TTC549 (cell line): Measurements from ENCODE around the gene DNM2.
"Not testable (repeated sequence)": the region's sequence is repeated elsewhere in the genome, so short reads cannot be mapped to it uniquely, and the experiment has no call there.

Experiments used
- FAIRE-seq: peaks from 2 replicates; lab custom pipeline; 2012; peaks lifted over from hg19 to GRCh38; lab: Jason Lieb, UNC

The DNM2 gene

DNA sequence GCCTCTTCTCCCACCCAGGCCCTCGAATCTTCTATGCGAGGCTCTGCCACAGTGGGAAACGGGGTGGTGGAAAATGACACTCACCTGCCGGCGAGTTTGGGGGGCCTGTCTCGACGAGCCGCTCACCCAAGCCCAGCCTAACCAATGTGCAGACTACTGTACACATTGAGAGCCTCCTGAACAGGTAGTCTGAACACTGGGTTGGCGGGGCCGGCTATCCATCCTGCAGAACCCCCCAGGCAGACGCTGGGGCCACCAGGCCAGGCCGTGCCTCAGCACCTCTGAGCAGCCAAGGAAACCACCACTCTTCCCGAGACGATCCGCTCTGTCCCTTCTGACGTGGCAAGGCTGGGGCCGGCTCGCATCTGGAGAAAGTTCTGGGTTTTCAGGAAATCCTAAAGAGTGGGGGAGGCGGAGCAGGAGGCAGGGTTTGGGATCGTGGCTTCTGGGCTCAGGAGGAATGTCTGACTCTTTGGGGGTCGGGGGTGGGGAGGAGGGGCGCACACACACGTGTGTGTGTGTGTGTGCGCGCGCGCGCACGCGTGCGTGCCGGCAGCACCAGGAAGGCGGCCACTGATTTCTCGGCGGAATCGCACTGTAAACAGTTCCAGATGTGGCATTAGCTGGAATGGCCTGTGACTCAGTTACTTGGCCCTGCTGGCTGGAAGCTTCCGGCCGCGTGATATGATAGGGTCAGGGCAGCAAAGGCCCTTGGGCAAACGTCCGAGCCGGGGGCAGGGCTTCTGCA is 99.6 kb downstream of the DNM2 start:
- FAIRE-seq = no peak

DNA sequence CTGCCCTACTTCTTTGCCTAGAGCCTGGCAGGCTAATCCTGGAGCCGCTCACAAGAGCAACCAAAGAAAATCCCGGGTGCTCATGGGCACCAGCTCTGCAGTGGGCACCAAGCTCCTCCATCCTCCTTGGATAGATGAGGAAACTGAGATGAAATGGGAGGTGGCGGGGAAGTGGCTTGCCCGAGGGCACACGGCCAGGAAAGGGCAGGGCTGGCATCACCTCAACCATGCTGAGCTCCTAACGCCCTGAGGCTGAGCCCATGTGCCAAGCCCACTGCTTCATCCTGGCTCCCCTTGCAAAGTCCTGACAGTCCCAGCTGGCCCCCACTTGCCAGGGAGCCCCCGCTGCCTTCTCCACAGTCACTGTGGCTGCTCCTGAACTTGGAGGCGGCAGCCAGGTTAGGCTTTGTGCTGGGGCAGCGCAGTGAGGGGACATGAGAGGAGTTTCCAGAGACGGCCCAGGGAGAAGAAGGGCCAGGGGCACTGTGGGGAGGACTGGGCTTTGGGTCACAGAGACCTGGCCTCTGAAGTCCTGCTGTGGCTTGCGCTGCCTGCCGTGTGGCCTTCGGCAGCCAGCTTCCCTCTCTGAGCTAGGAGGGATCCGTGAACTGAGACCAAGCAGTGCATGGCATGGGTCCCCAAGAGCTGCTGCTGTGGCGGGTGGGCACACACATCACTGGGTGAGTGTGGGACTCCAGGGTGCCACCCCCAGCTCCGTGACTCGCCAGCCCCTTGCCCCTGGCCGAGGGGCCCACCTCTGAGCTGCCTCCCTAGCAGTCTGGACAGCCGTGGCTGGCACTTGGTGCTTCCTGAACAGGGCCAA is 100.6 kb downstream of the DNM2 start:
- no peak for FAIRE-seq

DNA sequence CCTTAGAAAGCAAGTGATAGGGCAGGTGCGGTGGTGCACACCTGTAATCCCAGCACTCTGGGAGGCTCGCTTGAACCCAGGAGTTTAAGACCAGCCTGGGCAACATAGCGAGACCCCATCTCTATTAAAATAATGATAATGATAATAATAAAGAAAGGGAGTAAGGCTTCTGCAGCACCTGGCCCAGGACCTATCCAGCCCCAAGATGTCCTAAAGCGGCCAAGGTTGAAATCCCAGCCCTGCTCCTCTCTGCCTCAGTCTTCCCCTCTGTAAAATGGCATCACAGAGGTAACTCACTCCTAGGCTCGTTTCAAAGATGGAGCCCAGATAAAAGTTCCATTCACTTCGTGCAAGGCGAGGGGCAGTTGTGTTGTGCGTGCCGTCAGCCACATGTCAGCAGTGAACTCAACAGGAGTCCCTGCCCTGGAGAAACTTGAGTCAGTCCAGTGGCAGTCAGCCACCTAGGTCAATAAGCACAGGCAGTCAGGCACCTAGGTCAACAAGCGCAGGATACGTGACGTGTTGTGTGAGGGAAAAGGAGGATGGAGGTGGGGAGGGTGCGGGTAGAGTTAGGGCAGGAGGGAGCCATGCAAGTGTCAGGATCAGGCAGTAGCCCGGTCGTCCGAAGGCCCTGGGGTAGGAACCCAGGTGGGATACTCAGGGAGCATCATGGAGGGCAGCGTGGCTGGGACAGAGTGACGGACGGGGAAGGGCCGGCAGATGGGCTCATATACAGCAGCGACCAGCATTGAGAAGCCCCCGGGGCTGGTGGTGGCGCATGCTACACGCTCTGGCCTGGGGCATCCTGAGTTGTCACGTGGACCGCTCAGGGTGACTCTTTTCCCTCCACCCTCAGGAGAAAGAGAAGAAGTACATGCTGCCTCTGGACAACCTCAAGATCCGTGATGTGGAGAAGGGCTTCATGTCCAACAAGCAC is 101.5 kb downstream of the DNM2 start:
- no peak for FAIRE-seq

DNA sequence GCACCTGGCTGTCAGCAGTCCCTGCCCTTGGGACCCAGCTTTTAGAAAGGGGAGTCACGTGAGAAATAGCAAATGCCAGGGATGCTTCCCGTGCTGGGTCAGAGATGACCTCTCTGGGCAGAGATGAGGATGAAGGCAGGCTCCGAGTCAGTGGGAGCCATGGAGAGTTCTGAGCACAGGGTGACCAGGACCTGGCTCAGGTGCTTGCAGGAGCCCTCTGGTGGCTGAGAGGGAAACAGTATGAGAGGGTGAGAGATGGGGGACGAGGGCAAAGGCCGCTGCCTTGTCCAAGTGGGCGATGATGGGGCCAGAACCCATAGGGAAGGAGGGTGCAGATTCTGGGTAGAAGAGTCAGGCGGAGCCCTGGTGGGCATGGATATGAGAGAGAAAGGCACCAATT is 102.3 kb downstream of the DNM2 start:
- no peak for FAIRE-seq

DNA sequence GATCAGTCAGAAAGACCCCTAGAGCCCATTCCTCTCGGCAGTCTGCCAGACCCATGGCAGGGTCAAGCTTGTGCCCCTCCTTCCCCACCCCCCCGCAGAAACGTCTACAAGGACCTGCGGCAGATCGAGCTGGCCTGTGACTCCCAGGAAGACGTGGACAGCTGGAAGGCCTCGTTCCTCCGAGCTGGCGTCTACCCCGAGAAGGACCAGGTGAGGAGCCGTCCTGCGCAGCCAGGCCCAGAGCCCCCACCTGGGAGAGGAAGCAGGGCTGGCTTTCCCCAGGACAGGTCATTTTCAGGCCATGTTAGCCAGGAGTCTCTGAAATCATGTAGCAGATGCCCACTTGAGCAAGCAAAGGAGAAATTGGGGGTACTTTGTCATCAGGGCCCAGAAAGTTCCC is 105.8 kb downstream of the DNM2 start:
- no peak for FAIRE-seq

DNA sequence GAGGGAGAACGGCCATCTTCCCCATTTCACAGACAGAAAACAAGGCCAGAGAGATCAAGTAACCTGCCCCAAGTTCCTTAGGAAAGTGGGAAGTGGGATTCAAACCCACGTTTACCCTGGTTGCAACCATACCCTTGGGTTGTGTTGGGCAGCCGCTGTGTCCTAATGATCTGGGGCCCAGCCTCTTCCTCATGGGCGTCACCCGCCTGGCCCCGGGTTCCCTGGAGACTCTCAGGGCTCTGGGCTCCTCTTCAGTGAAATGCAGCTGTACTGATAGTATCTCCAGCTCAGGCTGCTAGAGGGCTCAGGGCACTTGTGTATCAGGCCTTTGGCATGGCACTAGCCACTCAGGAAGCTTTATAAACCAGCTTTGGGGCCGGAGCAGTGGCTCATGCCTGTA is 108.4 kb downstream of the DNM2 start:
- FAIRE-seq = no peak

DNA sequence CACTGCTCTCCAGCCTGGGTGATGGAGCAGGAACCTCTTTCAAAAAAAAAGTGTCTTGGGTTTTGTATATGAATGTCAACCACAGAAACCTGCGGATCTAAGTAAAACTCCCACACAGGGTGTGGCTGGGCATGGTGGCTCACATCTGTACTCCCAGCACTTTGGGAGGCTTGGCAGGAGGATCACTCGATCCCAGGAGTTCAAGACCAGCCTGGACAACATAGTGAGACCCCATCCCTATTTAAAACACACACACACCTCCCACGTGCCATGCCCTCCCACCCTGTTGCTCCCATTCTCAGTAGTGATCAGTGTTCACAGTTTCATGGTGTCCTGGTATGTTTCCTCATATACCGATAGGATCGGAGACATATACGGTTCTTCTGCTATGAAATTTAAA is 109.0 kb downstream of the DNM2 start:
- no peak for FAIRE-seq

DNA sequence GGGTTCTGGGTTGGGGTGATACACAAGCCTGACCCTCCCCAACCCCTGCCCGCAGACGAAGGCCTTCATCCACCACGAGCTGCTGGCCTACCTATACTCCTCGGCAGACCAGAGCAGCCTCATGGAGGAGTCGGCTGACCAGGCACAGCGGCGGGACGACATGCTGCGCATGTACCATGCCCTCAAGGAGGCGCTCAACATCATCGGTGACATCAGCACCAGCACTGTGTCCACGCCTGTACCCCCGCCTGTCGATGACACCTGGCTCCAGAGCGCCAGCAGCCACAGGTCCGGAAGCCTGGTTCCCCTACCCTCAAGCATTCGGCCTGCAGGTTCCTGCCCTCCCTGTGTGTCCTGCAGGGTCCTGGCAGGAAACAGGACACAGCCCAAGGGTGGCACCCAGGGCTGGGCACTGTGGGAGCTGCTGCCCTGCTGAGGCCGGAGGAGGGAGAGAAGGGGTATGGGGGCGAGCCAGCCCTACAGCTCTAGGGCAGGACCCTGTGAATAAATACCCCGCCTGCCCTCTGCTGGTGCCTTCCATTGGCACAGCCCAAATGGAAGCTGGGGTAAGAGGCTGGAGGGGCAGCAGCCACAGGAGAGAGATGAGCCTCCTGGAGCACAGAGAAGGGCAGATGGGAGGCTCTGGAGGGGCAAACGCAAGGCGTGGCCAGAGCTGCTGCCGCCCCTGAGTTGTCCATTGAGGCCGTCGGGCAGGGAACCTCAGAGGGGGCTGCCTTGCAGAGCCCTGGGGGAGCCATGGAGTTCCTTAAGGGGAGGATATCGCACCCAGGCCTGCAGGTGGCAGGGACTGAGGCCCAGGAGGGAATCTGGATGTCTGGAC is 111.3 kb downstream of the DNM2 start:
- no peak for FAIRE-seq

DNA sequence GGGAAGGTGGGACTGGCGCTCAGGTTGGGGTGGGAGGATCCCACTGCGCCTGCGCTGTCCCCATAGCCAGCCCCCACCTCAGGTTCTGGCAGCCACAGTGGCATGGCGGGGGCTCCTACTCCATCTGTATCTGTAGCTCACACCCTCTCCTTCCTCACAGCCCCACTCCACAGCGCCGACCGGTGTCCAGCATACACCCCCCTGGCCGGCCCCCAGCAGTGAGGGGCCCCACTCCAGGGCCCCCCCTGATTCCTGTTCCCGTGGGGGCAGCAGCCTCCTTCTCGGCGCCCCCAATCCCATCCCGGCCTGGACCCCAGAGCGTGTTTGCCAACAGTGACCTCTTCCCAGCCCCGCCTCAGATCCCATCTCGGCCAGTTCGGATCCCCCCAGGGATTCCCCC is 112.1 kb downstream of the DNM2 start:
- no peak for FAIRE-seq

DNA sequence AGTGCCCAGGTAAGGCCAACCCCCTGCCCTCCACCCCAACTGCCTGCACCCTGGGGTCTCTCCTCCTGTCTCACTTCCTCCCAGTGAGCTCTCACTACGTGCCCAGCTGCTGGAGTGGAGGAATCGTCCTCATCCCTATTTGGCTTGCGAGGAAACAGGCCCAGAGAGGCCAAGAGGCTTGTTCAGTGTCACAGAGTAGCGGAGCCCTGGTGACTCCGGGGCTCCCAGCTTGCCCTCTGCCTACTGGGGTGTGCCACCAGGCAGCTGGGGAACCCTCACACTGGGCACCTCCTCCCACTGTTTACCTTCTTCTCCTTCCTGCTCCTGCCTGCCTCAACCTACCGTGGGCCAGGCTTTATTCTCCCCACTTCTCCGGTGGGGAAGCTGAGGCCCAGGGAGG is 112.5 kb downstream of the DNM2 start:
- no peak for FAIRE-seq

DNA sequence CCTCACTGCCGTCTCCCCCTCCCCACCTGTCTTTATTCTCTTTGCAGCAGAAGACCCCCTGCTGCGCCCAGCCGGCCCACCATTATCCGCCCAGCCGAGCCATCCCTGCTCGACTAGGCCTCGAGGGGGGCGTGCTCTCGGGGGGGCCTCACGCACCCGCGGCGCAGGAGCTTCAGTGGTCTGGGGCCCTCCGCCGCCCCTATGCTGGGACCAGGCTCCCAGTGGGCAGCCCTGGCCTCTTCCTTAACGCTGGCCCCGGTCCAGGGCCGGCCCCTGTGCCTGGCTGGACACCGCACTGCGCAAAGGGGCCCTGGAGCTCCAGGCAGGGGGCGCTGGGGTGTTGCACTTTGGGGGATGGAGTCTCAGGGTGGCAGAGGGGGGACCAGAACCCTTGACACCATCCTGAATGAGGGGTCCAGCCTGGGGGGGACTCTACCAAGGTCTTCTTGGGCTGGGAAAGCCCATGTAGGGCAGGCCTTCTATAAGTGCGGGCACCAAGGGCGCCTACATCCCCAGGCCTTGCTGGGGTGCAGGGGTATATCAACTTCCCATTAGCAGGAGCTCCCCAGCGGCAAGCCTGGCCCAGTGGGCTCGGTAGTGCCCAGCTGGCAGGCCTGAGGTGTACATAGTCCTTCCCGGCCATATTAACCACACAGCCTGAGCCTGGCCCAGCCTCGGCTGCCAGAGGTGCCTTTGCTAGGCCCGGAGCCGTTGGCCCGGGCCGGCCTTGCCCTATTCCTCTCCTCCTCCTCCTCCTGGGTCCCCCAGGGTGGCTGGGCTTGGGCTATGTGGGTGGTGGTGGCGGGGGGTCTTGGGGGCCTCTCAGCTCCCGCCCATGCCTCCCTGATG is 113.3 kb downstream of the DNM2 start:
- no peak for FAIRE-seq

DNA sequence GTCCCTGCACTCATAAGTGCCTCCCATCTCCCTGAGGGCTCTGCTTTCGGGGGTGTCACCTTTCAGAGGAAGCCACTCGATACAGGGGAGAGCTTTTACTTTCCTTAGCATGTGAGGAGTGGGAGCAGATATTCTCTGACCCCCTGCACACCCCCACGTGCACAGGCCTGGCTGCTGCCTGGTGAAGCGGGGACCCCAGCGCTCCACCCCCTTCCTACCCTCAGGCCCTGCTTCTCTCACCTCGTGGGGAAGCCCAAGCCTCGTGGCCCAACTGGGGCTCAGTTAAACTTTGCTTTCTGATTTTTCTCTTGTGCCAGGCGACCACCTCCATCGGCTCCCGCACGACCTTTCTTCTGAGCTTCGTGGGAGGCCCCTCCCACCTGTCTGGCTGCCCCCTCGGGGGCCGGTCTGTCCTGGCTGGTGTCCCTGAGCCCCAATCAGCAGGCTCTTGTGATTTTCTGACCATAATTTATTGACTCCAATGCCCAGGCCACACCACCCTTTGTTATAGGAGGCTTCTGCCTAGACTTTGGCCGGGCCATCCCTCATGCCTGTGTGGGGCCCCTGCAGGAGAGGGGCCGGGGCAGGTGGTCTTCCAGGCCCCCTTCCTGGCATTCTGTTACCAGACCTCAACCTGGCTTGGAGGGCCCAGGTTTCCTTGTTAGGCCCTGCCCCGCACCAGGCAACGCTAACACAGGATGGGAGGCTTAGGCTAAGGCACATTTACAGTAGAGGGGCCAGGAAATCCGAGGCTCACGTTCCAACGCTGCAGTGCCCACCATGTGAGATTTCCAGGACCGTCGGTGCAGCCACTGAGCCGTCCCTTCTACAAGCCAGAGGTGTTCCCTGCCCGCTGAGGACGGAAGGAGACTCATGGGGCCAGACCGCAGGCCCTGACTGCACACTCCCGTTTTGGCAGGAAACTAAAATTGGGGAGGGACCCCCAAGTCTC is 114.4 kb downstream of the DNM2 start:
- FAIRE-seq = no peak

DNA sequence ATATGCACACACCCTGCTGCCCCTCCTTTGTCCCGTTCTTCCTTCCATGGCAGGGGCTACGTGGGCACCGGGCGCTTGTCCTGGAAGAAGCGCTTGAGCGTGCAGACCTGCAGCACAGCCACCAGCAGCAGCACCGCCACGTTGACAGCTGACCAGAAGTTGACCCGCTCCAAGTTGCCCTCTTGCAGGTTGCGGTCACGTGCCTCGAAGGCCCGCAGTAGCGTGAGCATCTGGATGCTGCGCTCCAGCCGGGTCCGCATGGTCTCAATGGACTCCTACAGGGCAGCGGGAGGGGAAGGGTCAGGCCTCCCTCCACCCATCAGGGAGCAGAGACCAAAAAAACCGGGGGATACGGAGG is 115.0 kb downstream of the DNM2 start:
- no peak for FAIRE-seq

DNA sequence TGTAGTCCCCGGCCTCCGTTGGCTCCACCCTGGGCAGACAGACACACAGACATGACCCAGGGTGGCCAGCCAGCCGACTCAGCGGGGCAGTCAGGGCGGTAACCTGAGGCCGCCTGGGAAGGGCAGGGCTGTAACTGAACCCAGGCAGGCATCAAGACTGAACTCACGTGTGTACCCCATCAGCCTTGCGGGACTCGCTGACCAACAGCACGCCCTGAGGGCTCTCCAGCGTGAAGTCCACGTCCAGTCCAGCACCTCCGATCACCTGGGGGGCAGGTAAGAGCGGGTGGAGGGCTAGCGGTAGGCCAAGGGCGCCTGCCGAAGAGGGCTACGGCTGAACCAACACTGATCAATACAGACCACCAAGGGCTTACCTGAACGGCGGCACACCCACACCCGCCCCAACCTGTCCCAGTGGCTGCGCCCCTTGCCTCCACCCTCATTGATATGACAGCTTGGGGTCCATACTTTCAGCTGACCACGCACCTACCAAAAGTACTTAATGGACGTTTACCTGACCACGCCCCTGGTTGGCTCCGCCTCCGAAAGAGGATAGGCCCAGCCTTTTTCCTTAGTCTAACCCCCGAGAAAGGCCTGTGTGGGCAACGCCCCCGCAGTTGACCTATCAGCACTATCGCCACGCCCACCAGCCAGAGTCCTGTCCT is 117.3 kb downstream of the DNM2 start:
- FAIRE-seq = no peak

DNA sequence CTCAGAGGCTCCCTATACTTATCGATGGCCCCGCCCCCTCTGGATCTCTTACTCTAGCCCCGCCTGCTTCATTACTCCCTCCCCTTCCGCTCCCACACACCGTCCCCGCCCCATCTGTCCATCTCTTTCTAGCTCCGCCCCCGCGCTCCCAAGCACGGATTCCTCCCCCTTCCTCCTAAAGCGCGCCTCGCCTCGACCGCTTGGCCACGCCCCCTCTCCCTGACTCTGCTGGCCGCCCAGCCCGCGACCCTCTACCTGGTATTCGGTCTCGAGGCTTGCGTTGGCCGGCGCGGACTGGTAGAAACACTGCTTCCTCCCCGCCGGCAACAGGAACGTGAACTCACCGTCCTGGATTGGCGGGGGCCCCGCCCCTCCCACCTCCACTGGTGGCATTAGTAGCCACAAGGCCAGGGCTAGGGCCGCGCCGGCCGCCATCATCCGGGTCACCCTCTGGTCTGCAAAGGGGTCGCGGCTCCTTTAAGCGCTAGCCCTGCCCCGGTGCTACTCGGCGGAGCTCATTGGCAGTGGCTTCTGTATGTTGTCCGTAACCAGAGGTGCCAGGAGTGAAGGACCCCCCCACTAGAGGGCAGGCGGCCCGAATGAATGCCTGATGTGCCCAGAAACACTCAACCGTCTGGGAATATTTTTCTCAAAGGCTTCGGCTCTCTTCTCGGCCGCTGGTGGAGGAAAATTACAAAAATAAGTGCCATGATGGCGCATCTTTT is 118.0 kb downstream of the DNM2 start, which contains the start of gene TMED1:
TSS of gene TMED1 (minus strand) at position 459 of the 725 bp plus-strand sequence. CDS start at position 438, 21 bp downstream.
- peak; percentile 88 for FAIRE-seq

DNA sequence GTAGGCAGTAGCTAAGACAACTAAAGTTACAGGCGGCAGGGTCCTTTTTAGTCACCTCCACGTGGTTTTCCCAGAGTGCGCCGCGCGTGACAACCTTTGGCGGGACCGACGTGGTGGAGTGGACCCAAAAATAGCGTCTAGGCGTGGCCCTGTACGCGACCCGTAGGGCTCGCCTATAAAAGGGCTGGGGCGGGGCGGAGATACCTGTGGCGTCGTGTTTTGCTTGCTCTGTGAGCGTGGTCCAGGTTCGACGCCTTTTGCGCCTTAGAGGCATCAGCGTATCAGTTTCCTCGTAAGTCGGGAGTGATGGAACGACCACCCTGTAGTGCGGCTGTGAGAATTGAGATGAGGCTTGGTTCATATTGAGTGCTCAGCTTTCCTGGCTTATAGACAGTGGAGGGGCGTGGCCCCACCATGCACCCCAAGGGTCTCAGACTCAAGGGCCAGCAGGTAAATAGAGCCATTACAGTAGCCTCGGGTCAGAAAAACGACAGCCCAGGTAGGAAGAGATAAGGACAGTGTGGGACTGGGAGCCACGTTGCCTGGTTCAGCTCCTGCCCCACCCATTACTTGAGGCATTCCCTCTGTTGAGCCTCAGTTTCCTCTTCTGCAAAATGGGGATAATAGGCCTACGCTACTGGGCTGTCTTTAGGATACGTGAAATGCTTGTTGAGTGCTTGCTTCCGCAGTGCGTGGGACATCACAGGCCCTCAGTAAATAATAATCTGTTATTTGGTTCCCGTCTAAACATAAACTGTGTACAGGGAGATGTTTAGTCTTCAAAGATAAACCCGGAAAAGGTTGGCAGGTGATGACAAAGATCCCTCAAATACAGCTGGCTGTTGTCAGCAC is 118.8 kb downstream of the DNM2 start:
- no peak for FAIRE-seq

DNA sequence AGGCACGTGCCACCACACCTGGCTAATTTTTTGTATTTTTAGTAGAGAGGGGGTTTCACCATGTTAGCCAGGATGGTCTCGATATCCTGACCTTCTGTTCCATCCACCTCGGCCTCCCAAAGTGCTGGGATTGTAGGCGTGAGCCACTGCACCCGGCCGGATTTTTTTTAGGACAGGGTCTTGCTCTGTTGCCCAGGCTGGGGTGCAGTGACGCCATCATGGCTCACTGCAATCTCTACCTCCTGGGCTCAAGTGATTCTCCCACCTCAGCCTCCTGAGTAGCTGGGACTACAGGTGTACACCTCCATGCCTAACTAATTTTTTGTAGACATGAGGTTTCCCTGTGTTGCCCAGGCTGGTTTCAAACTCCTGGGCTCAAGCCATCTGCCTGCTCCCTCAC is 119.8 kb downstream of the DNM2 start:
- not testable (repeated sequence) for FAIRE-seq
